Stimulated activated CD8-positive, alpha-beta memory T cell treated with anti-CD3 and anti-CD28 coated beads, Interleukin-12 subunit alpha, Interleukin-12 subunit beta, amount 100 ng/mL, for 24 hours (primary cell): ENCODE data around the gene TFB2M.

ENCODE experiments used
- DNase-seq: peaks from one replicate; pipeline ENCODE4 v3.0.0-alpha.2; 2020; ENCODE audit errors: extremely low read depth

TFB2M gene

GRCh38 chr1:246552110-246552509, 14.0 kb downstream of the TFB2M start:
- DNase-seq, result no peak

DNA sequence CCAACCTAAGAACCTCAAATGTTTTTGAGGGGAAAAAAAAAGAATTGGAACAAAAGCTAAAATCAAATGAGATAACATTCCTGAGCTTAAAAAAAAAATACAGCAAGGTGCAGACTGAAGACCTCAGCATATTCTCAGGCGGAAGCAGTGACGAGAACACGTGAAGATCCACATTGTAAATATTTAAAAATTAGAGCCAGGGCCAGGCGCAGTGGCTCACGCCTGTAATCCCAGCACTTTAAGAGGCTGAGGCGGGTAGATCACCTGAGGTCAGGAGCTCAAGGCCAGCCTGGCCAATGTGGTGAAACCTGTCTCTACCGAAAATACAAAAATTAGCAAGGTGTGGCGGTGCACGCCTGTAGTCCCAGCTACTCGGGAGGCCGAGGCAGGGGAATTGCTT, 15.7 kb downstream of the TFB2M start:
- DNase-seq, result no peak

GRCh38 chr1:246549665-246550064, 16.4 kb downstream of the TFB2M start:
- no peak for DNase-seq

DNA sequence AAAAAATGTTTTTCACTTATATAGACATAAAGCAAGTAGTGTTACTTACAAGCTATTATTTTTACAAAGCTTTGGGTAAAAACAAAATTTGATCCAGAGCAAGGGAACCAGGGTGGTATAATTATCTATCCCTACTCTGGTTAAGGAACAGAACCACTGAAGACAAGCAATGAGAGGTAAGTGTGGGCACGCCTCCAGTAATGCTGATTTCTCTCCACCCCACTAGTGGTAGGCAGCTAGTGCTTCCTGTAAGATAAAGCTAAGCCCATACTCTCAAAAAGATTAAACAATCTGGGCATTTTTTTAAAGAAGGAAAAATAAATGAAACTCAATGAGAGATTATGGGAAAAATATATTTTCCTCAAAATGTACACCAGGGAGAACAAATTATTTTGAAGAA, 22.1 kb downstream of the TFB2M start:
- DNase-seq, result no peak

GRCh38 chr1:246540738-246541491, 25.1 kb downstream of the TFB2M start:
- no peak for DNase-seq

DNA sequence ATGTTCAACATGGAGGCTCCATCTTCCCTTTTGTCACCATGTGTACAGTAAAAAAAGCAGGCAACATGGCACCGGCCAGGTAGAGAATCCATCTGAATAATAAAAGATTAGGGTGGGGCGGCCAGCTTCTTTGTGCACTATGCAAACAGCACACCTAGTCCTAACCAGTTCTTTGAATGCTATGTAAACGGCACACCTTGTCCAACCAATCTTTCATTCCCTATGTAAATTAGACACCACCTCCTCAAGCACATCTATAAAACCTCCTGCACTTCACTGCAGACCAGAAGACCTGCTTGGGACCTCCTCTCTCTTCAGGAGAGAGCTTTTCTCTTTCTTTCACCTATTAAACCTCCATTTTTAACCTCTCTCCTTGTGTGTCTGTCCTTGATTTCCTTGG, 28.2 kb downstream of the TFB2M start:
- DNase-seq, result no peak

DNA sequence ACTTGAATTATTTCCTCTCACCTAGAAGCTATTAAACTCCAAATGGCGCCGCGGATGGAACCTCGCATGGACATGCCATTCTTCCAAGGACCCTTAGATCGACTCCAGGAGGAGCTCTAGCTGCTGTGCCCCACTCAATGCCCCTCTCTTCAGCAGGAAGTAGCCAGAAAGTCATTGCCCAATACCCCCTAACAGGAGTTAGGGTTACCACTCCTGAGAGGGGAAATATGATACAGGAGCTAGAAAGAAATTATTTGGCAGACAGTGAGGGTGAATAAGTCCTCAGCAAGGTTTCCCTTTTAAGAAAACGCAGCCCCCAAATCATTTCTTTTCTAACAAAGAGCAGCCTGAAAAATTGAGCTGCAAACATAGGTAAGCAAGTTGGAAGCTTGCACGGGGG, 28.6 kb downstream of the TFB2M start:
- DNase-seq, result no peak

- DNase-seq, result no peak
These were observed 31.9 kb downstream of the TFB2M start for GRCh38 chr1:246534114-246534513.

DNA sequence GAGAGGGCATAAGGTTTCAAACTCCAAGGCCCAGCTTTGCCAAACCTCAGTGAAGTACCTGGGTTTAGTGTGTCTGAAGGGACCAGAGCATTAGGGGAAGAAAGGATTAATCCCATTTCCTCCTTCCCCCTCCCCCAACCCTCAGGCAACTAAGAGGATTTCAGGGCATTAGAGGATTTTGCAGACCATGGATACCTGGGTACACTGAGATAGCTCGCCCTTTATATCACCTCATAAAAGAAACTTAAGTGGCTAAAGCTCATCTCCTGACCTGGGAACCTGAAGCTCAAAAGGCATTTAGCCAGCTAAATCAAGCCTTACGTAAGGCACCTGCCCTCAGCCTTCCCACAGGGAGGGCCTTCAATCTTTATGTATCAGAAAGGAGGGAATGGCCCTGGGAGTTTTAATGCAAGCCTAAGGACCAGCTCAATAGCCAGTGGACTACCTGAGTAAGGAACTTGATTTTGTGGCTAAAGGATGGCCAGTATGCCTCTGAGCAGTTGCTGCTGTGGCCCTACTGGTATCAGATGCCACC, 32.6 kb downstream of the TFB2M start:
- DNase-seq, result no peak

- DNase-seq, result no peak
These were observed 33.5 kb downstream of the TFB2M start for GRCh38 chr1:246532519-246532918.

DNA sequence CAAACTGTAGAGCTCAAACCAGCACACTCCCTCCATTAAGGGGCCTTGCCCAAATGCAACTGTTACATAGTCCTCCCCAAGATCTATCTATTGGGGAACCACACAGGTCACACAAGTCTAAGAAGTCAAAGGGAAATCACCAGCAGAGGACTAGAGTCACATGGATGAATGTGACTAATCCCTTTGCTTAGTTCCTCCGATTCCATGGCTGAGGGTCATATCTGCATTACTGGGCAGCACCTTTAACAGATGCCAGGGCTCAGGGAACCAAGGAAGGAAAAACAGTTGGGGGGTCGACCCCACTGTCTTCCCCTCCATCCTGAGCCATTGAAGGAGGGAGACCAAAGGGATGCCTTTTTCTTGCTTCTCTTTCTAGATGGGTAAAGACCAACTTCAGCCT, 35.6 kb downstream of the TFB2M start:
- no peak for DNase-seq

GRCh38 chr1:246528933-246529731, 36.9 kb downstream of the TFB2M start:
- no peak for DNase-seq

- DNase-seq, result no peak
These were observed 38.5 kb downstream of the TFB2M start for GRCh38 chr1:246527402-246528088.

- DNase-seq, result no peak
These were observed 39.1 kb downstream of the TFB2M start for GRCh38 chr1:246526915-246527314.

- DNase-seq, result no peak
These were observed 39.7 kb downstream of the TFB2M start for GRCh38 chr1:246526380-246526779.

- DNase-seq, result no peak
These were observed 46.5 kb downstream of the TFB2M start for GRCh38 chr1:246519514-246519913.

GRCh38 chr1:246518456-246519205, 47.4 kb downstream of the TFB2M start:
- no peak for DNase-seq

GRCh38 chr1:246517391-246517790, 48.7 kb downstream of the TFB2M start:
- no peak for DNase-seq

- no peak for DNase-seq
These were observed 49.9 kb downstream of the TFB2M start for GRCh38 chr1:246516126-246516525.

GRCh38 chr1:246515390-246516005, 50.6 kb downstream of the TFB2M start:
- DNase-seq, result no peak

GRCh38 chr1:246513619-246514343, 52.3 kb downstream of the TFB2M start:
- DNase-seq, result no peak
